Measurements from ENCODE around the gene PTPRCAP.

The PTPRCAP gene

DNA sequence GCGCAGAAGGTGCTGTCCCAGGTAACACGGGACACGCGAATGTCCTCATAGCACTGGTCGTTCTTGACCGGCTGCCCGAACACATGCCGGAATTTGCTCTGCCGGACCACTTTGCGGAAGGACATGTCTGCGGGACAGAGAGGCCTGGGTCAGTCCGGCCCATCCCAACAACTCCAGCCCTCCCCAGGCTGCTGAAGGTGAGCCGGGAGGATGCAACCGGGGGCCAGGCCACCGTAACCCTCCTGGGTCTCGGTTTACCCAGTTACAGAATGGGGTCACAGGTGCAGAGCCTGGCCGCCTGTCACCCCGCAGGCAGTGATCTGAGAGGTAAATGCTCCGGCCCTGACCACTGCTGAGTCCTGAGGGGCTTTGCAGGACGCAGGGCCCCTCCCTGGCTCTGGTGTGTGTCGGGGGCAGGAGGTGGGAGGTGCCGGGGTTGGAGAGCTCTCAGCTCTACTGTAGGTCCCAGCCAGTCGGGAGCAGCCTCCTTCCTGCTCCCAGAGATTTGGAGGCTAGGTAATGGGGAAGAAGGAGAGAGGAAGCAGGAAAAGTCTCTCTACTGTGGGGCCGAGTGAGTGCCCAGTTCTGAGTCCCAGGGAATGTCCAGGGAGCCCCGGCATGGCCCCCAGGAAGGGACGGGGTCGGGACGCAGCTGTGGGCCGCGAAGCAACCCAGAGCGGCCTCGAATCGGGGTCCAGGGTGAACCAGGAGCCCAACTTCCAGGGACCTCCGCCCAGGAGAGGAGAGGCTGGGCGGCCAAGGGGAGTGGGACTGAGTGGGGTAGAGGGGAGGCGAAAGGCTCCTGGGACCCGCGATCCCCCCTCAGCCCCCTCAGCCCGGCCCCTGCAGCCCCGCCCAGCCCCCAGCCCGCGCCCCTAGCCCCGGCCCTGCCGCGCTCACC, 5.3 kb upstream of the PTPRCAP start:
- FAIRE-seq, result no peak
- no peak for DNase-seq (ENCODE audit: insufficient read length, low spot score)

DNA sequence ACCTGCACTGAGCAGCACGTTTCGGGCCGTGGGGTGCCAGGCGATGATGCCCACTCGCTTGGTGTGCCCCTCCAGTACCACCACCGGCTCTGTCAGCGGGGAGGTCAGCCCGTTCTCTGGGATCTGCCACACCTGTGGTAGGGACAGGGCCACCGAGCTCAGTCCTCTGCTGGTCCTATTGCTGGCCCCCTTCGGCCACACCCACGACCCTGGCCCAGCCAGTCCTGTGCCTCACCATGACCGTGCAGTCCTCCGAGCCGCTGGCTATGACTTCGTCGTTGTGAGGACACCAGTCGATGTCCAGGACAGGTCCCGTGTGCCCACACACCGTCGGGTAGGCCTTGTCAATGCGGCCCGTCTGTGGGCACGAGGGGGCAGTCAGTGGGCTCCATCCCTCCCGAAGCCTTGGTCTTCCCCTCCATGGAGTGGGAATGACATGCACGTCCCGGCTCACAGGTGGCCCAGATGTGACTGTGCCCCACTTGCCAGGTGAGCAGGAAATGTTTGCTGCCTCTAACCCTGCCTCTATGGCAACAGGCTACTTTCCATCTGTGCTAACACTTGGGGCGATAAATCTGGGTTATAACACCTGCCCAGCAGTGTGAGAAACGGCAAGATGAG, 4.4 kb upstream of the PTPRCAP start:
- FAIRE-seq, result peak; percentile 90
- DNase-seq (ENCODE audit: insufficient read length, low spot score), result no peak

DNA sequence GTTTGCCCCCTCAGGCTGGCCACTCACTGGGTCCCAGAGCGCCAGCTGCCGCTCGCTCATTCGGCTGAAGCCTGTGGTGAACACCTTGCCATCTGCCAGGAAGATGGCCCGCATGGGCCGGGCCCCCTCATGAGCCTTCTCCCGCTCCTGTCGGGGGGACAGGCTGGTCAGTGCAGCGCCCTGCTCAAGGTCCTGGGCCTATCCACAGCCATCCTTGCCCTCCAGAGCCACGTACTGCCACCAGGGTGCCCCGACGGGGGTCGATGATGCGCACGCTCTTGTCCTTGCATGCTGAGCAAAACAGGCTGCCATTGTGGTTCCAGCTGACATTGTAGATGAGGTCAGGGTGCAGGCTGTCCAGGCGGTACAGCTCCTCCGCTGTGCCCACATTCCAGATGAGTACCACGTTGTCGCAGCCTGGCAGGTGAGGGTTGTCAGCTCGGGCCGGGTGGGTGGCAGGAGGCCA, 3.6 kb upstream of the PTPRCAP start:
- no peak for DNase-seq (ENCODE audit: insufficient read length, low spot score)
- FAIRE-seq, result peak; percentile 81

DNA sequence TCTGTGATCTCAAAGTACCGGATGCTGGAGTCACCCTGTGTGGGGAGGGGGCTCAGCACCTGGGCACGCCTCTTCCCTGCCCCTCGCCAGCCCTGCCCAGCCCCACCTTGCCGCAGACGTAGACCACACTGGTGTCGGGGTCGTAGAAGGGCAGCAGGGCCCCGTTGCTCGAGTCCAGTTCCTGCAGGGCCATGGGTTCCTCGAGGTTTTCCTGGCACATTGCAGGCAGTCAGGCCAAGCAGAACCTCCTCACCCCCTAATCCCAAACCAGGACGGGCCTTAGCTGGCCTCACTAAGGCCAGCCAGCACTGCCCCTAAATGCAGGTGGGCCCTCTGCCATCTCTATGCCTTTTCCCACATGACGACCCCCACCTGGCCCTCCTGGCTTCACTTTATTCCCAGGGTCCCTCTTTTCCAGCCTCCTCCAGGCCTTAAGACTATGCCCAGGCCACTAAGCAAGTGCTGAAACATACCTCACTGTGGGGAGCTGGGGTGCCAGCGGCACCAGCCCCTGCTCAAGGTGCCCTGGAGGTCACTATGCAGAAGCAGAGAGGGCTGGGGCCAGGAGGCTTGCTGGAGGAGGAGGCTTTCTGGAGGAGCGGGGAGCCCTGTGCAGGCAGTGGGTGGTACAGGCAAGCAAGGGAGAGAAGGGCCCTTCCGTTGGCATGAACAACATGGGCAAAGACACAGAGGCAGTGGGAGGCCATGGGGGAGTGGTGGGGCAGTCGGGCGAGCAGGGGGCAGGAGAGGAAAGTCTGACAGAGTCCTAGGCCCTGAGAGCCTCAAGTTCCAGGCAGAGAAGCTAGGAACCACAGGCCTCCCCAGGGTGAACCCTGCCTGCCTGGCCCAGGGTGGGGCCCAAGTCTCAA, 3.0 kb upstream of the PTPRCAP start:
- FAIRE-seq (no peak), DNase-seq (ENCODE audit: insufficient read length, low spot score) (no peak)

DNA sequence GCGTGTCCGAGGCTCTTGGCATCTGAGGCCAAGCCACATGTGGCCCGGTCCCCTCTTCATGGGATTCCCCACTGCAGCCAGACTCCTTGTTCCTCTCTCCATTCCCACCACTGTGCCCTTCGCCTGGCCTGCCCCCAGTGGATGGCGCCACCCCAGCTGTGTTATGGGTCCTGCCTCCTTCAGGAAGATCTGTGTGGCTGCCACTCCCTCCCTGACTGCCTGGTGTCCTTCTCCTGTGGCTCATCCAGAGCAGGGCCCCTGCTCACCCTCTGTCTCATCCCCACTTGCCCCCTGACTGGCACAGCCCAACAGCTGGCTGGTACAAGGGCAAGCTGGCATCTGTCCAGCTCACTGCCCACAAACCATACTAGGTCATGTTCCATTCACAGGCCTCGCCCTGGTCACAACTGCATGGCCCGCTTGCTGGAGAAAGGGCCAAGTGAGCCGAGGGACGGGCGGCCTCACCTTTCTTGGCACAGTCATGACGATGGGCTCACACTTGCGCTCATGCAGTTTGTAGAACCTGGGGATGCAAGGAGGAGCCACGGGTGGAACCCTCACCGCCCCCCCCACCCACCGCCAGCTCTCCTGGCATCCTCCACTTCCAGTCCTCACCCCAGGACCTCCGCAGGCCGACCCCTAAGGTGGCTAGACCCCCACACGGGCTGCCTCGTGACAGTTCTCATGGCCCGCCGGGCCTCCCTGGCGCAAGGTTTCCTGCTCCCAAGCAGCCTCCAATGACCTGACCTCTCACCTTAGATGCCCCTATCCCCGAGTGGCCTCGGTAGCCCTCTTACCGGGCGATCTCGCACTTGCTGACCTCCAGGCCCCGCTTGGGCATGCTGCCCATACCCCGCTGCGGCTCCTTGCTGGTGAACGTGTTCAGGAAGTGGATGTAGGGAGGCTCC, 2.1 kb upstream of the PTPRCAP start:
- FAIRE-seq (peak; percentile 88), DNase-seq (ENCODE audit: insufficient read length, low spot score) (no peak)

DNA sequence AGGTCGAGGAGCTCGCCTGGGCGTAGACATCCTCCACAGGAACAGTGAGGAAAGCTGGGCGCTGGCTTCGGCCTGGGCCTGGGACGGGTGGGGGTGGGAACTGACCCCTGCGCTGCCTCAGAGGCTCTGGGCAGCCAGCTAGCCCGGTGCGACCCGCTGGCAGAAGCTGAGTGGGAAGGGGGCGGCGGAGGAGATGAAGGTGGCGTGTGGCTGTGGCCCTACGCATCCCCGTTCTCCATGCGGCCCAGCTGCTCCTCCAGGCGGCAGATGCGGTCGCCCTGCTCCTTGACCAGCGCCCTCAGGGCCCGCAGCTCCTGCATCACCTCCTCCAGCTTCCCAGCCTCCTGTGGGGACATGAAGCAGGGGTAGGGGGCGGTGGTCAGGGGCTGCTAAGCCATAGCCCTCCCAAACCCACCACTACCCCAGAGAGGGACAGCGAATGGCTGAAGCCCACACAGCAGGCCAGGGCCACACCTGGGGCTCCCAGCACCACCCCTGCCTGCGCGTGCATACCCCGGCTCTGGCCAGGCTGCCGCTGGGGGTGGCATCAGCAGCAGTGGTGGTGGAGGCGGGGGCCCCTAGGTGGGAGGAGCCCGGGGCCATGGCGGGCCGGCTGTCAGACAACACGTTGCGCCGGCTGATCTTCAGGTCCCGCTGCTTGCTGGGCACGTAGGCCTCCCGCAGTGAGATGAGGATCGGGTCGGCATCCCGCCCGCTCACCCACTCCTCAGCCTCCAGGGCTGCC, 848 bp upstream of the PTPRCAP start:
- FAIRE-seq (no peak), DNase-seq (ENCODE audit: insufficient read length, low spot score) (no peak)

DNA sequence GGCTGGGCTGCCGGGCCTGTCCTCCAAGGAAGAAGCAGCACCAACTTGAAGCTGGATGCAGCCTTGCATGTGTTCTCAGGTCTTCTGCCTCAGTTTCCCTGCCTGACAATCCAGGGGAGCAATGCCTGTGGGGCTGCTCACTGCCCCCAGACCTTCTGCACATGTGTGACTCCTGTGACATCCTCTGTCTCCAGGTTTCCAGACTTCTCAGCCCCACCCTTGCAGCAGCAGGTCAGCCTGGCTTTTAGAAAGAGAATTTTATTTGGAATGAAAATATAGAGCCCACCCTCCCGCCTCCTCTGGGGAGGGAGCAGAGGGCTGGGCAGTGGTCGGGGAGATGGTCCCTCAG, 301 bp upstream of the PTPRCAP start:
- no peak for FAIRE-seq

DNA sequence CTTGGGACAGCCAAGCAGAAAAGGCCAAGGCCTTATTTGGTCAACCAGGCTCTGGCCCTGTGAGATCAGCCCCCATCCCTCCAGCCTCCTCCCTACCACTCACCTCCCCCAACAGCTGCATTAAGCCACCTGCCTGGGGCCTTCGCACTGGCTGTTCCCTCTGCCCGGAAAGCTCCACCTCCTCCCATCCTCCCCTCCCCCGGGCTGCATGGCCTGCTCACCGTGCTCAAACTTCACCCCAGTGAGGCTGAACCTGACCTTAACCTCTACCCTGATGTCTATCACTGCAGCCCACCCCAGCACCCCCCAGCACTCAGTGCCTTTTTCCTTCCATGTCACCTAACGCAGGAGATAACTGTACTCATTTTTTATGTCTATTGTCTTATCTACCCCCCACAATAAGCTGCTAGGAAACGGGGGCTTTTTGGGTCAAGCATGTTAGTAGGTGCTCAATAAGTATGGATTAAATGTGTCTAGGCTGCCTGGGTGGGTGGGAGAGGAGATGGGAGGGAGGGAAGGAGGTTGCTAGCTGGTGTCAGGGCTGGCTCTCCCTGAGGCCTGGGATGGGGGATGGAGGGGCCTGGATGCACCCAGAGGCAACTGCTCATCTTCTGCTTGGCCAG, 912 bp downstream of the PTPRCAP start:
- FAIRE-seq (peak; percentile 71), DNase-seq (ENCODE audit: insufficient read length, low spot score) (no peak)

More for the DNA sequence above, 301 bp upstream of the PTPRCAP start:
- no peak for DNase-seq (ENCODE audit: insufficient read length, low spot score)

DNA sequence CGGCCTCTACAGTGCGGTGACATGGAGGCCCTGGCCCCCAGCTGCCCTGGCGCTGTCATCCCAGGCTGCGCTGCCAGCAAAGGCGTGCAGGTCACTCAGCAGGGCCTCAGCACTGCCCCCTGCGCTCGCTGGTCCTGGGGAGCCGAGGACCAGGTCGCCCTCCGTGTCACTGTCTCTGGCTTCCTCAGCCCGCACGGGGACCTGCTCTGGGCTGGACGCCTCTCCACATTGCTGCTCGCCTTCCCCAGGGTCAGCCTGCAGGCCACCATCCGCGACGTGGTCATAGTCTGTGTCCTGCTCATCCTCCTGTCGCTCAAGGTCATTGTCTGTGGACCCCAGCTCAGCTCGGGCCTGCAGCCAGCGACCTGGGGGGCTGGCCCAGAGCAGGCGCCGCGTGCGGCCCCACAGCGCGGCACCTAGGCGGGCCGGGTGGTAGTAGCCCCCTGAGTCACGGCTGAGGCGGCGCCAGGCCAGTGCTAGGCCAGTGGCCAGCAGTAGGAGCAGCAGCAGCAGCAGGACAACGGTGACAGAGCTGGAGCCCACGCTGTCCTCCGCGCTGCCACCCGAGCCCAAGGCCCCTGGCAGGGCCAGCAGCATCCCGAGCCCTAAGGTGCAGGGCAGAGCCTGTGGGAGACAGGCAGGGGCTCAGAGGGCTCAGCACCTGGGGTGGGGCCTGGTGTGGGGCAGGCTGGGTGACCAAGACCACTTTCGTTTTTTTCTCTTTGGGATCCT, 1.6 kb downstream of the PTPRCAP start:
- peak; percentile 68 for FAIRE-seq
- DNase-seq (ENCODE audit: insufficient read length, low spot score), result no peak

DNA sequence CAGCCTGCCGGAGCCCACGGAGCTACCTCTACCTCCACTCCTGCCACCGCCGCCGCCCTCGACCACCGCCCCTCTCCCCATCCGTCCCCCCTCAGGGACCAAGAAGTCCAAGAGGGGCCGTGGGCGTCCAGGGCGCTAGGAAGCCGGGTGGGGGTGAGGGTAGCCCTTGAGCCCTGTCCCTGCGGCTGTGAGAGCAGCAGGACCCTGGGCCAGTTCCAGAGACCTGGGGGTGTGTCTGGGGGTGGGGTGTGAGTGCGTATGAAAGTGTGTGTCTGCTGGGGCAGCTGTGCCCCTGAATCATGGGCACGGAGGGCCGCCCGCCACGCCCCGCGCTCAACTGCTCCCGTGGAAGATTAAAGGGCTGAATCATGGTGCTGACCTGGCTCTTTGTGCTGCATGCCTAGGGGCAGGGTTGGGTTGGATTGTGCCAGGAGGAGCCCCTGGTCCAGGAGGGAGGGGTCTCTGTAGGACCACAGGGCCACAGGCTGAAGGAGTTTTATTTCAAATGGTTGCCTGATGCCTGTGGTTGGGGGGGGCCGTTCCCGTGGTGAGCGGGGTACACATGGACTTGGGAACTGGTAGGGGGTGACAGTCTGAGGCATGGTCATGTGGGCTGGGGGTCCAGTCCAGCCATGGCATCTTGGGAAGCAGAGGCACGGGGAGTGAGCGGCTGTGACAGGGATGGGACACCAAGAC, 2.3 kb downstream of the PTPRCAP start:
- FAIRE-seq (no peak), DNase-seq (ENCODE audit: insufficient read length, low spot score) (no peak)

DNA sequence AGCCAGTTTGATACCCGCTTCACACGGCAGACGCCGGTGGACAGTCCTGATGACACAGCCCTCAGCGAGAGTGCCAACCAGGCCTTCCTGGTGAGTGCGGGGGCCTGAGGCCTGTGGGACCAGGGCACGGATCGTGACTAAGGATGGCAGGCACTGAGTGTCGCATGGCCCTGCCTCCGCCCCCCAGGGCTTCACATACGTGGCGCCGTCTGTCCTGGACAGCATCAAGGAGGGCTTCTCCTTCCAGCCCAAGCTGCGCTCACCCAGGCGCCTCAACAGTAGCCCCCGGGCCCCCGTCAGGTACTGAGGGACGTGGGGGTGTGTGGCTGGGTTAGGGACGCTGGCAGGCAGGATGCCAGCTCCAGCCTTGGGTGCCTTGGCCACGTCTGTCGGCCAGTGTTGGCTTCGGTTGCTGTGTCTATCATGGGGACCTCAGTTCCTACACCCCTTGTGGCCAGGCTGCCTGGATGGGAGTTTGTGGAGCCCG, 3.0 kb downstream of the PTPRCAP start:
- DNase-seq (ENCODE audit: insufficient read length, low spot score) (no peak), FAIRE-seq (peak; percentile 63)

DNA sequence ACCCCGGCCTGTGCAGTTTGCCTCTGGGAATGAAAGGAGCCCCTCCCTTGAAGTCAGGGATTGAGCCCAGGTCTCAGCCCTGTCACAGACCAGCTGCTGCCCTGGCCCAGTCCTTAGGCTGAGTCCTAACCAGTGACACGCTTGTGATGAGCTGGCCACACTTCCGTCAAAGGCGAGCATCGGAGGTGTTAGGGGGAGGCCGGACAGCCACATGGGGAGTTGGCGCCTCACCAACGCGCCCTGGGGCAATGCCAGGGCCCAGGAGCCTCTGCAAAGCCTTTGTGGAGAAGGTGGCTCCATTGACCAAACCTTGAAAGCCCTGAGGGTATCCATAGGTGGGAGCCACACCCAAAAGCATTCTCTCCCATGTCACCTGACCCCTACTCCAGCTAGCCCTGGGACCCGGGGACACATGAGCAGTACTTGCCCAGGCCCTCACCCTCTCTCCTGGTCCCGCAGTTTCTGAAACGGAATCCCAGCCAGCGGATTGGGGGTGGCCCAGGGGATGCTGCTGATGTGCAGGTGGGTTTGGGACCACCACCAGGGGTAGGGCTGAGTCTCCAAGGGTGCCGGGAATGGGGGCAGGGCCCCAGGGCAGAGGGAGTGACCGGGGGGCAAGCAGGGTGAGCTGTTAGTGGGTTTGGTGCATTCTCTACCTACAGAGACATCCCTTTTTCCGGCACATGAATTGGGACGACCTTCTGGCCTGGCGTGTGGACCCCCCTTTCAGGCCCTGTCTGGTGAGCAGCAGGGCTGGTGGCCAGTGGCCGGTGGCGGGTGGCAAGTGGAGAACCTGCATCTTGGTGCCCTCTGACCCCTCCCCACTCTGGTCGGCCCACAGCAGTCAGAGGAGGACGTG, 3.7 kb downstream of the PTPRCAP start:
- no peak for DNase-seq (ENCODE audit: insufficient read length, low spot score)
- FAIRE-seq, result peak; percentile 57

DNA sequence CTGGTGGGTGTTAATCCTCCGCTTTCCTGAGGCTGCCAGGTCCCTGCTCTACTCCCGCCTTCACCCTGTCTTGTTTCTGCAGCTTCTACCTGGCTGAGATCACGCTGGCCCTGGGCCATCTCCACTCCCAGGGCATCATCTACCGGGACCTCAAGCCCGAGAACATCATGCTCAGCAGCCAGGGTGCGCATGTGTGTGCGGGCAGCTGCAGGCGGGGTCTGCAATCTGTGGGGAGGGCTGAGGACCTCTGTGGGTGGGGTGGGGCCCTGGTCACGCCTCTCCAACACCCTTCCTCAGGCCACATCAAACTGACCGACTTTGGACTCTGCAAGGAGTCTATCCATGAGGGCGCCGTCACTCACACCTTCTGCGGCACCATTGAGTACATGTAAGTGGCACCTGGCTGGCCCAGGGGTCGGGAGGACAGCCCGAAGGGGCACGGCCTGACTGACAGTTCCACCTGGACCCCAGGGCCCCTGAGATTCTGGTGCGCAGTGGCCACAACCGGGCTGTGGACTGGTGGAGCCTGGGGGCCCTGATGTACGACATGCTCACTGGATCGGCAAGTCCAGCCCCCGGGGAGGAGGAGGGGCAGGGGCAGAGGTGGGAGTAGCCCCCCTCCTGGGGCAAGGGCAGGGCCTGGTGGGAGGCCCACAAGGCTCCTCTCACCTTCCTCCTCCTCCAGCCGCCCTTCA, 4.7 kb downstream of the PTPRCAP start:
- FAIRE-seq (no peak), DNase-seq (ENCODE audit: insufficient read length, low spot score) (no peak)

DNA sequence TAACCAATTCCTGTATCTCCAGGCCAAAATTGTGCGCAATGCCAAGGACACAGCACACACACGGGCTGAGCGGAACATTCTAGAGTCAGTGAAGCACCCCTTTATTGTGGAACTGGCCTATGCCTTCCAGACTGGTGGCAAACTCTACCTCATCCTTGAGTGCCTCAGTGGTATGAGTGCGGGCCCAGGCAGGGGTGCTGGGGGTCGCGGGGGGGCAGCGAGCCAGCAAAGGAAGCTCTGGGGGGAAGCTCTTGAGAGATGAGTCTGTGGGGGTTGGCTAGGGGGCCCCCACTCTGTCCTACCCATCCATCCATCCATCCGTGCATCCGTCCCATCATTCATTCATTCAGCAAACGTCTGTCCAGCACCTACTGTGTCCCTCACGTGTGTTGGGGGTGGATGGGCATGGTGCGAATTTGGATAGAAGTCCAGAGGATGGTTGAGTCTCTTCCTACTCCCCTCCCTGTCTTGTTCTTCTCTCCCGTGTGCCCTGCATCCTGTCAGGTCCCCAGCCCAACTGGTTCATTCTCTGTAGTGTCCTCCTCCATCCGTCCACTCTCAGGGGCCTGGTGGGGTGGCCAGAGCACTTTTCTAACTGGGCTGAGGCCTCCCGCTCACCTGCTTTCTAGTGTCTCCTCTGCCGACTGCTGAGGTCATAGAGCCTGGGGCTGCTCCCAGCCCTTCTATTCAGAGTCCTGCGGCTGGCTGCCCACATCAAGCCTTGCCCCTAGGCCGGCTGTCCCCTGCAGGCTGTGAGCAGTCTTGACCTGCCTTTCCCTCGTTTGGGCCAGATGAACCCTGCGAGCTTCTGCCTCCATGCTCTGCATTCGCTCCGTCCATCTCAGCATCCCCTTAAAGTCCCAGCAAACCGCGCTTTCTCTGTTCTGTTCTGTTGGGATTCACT, 5.9 kb downstream of the PTPRCAP start:
- DNase-seq (ENCODE audit: insufficient read length, low spot score) (no peak), FAIRE-seq (peak; percentile 54)

DNA sequence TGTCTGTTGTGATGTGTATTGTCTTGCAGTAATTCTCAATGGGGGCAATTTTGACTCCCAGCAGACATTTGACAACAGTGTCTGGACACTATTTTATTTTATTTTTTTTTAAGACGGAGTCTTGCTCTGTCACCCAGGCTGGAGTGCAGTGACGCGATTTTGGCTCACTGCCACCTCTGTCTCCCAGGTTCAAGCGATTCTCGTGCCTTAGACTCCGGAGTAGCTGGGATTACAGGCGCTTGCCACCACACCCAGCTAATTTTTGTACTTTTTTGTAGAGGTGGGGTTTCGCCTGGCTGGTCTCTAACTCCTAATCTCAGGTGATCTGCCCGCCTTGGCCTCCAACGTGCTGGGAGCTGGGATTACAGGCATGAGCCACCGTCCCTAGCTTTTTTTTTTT, 7.8 kb downstream of the PTPRCAP start:
- DNase-seq (ENCODE audit: insufficient read length, low spot score) (no peak), FAIRE-seq (no peak)
